ENCODE measurements around the gene RPUSD2.
"Not testable (repeated sequence)": the region's sequence is repeated elsewhere in the genome, so short reads cannot be mapped to it uniquely, and the experiment has no call there.

The RPUSD2 gene

DNA sequence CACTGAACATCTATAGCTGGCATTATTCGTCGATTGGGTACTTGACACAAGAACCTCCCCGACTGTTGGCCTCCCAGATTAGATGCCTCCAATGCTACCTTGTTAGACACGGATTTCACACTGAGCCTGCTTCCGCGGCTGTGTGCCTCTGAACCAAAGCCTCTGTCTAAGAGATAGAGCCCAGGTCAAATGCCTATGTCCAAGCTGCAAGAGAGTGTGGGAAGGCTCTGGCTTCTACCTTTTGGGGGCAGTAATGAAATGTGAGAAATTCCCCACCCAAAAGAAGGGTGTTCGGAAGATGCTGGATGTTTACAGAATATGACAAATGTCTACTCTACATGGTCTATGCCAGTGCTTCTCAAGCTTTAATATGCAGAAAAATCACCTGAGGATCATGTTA, 2.0 kb upstream of the RPUSD2 start:
- no peak for FAIRE-seq

DNA sequence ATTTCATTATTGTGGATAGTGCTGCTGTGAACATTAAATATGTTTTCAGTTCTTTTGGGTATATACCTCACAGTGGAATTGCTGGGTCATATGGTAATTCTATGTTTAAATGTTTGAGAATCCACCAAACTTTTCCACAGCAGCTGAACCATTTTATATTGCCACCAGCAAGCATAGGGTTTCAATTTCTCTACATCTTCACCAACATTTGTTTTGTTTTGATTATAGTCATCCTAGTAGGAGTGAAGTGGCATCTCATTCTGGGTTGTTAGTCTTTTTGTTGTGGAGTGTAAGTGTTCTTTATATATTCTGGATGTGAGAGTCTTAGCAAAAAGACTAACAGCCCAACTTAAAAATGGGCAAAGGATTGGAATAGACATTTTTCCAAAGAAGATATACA, 6.0 kb downstream of the RPUSD2 start:
- no peak for FAIRE-seq

DNA sequence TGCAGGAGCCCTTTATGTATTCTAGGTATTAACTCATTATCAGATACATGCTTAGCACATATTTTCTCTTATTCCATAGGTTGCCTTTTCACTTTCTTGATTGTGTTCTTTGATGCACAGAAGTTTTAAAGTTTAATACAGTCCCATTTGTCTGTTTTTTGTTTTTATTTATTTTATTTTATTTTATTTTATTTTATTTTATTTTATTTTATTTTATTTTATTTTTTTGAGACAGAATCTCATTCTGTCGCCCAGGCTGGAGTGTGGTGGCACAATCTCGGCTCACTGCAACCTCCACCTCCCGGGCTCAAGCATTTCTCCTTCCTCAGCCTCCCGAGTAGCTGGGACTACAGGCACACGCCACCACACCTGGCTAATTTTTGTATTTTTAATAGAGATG, 7.8 kb downstream of the RPUSD2 start:
- FAIRE-seq: not testable (repeated sequence)

DNA sequence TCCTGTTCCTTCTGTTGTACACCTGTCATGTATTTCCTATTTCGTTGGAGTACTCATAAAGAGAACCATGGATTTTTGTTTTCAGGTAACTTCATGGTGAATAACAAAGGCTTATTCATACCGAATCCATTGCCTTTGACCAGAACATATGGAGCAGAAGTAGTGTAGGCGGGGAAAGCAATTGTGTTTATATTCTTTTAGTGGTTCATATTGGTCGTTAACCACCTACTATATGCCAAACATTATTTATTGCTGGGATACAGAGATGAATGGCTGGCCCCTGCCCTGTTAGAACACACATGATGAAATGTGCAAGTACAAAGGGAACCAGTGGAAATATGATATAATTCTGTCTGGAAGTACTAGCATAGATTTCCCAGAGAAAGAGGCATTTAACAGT, 9.8 kb downstream of the RPUSD2 start:
- no peak for FAIRE-seq

DNA sequence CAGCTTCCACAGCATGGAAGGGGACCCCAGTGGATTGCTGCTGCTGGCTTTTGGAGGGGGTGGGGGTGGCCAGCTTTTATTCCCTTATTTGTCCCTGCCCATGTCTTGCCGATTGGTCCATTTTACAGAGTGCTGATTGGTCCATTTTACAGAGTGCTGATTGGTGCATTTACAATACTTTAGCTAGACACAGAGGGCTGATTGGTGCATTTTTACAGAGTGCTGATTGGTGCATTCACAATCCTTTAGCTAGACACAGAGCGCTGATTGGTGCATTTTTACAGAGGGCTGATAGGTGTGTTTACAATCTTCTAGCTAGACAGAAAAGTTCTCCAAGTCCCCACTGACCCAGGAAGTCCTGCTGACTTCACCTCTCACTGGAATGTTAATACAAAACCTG, 12.7 kb downstream of the RPUSD2 start:
- not testable (repeated sequence) for FAIRE-seq

DNA sequence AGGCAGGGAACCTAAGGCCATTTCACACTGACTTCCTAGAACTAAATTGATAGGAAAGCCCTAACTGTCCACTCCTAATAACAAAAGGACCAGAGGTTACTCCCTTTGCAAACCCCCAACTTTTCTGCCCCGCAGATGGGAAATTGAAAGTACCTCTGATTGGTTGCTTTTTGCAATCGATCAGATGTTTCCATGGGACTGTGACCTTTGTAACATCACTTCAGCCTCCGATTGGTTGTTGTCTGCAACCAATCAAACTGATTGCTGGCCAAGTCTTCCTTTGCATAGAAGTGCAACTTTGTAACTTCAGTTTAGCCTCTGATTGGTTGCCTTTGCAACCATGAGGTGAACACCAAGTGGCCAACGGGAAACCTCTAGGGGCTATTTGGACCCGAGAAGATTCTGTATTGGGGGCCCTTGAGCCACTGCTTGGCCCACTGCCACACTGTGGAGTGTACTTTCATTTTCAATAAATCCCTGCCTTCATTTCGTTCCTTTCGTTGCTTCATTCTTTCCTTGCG, 13.7 kb downstream of the RPUSD2 start:
- FAIRE-seq: no peak

DNA sequence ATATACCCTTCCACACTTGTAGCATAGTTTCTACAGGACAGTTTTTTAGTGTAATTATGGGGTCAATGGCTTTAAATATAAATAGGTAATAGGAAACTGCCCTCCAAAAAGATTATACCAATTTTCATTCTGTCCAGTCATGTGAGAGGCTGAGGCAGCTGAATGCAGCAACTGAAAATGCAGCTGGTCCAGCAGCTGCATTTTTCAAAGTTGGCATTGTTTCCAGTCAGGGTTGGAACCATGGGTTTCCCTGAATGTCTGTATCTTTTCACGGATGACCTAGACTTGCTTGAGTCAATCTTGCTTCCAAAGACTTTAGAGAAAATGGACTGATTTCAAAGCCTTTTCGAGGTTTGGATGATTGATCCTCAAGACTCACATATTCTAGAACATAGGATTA, 15.1 kb downstream of the RPUSD2 start:
- no peak for FAIRE-seq

DNA sequence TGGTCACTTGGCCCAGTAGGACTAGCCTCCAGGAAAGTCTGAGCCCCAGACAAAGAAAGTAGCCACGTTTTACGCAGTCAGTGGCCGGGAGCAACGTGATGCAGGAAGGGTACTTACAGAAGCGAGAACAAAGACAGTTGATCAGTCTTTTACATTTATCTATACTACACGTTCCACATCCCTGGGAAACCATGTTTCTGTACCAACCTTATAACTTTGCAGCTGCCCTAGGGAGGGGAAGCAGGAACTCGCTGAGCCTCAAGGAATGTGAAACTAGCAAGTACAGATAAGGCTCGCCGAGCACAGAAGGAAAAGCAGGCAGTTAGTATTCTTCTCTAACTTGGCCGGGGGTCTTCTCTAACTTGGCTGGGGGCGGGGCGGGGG, 21.6 kb downstream of the RPUSD2 start:
- no peak for FAIRE-seq

DNA sequence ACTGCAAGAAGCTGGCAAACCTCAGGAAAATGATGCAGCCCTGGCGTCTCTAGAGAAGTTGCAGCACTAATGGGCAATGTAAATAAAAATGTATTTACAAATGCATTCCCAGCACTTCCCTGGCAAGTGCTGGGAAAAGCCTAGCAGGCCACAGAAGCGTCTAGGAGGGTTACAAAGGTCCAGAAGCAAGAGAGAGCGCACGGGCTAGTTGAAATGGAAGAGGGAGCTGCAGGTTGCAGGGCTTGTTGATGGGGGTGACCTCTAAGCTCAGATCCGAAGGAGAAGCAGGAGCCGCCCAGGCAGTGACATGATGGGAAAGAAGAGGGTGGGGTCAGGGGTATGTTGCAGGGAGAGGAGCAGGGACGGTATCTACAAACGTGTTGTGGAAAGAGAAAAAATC, 22.3 kb downstream of the RPUSD2 start:
- no peak for FAIRE-seq

DNA sequence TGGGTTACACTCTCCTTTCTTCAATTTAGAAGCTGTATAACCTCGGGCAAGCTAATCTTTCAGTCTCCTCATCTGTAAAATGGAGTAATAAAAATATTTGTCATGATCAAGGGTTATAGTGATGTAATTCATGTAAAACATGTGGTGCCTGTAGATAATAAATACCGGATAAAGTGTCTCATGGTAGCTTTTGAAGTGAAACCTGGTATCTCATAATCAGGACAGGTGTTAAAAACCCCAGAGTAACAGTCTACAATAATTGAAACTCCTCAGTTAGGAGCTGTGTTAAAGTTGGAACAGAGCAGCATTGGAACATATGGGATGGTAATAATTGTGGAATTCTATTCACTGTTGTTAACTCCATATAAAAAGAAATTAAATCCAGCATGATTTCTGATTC, 24.1 kb downstream of the RPUSD2 start:
- FAIRE-seq: no peak

DNA sequence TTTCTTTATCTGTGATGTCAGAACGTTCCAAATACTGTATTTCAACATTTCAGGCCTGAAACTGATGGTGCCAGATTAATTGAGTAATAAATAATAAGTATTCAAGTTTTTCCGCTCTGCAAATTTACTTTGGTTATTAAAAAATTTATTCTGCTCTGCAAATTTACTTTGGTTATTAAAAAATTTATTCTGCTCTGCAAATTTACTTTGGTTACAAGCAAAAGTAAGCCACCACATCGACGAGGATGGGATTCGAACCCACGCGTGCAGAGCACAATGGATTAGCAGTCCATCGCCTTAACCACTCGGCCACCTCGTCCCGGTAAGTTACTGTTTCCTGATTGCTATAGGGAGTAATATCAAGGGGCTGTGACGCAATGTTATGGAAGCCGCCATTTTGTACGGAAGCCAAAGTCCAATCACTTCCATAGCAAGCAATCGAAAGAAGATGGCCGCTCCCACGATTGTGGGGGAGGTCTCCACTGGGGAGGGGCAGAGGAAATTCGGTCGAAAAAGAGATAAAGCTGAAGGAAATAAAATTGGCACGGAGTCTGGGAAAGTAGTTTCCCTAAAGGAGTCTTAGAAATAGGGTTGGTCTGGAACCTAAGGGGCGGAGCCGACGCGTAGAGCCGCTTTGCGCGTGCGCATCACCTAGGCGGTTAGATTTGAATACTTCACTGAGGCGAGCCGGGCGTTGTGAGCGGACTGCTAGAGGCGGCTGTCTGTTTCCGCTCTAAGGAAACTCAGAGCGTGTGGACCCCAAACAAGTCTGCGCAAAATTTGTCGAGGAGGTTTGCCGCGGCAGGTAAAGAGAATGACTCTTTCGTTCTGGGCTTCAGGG, 24.7 kb downstream of the RPUSD2 start, which contains the start of gene KNL1:
KNL1 (plus strand) TSS at position 662 of the 841 bp plus-strand sequence. CDS start 8,683 bp downstream, outside the sequence.
- FAIRE-seq: peak; percentile 78

DNA sequence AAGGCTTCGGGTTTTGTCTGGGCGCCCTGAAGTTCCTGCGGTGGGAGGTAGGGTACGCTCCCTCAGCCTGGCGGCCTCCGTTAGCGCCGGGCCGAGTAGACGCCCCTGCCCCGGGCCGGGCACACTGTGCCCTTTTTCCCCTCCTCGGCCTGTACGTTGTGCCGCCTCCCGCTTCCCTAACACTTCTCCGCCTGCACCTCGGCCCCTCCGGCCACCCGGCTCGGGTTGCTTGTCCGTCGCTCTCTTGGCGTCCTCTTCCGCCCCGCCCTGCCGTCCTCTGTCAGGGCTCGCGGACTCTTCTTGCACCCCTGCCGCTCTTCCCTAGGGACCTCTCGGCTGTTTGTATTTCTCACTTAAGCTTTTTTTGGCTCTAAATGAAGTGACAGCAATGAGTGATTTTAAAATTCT, 25.3 kb downstream of the RPUSD2 start:
- no peak for FAIRE-seq

DNA sequence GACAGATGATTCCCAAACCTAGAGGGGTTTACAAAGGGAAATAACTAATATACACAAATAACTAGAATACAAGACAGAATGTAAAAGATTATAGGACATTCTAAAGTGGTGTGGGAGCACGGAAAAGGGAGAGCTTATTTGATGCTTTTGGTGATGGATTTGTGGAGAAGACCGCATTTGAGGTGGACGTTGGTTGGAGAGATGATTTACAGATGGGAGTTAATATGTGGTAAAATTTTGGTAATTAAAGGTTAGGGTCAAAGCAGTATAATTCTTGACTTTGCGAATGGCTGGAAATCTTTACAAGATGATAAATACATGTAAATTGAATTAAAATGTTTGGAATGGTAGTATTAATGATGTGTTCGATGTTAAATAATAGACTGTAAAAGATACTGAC, 26.1 kb downstream of the RPUSD2 start:
- no peak for FAIRE-seq

DNA sequence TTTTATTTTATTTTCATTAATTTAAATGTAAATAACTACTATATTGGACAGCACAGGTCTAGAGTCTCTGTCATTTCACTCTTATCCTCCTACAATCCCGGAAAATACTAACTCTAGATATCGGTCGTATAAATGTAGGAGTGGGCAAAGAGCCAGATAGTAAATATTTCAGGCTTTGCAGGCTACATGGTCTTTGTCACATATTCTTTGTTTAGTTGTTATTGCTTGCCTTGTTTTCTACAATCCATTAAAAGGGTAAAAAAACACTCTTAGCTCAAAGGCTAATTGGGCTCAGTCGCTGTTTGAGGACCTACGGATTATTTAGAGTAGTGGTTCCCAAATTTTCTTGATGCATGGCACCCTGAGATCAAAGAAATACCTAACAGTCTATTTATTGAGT, 26.7 kb downstream of the RPUSD2 start:
- FAIRE-seq: no peak

DNA sequence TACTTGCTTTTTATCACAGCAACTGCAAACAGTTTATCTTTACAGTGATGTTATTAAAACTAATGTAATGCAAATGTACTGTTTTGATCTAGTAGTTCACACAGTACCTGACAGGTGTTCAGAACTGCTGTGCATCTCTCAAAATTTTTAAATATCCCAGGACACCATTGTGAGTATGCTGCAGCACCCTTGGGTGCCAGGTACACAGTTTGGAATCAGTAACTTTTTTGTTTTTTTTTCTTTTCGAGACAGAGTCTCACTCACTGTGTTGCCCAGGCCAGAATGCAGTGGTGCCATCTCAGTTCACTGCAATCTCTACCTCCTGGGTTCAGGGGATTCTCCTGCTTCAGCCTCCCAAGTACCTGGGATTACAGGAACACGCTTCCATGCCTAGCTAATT, 27.9 kb downstream of the RPUSD2 start:
- FAIRE-seq: no peak

DNA sequence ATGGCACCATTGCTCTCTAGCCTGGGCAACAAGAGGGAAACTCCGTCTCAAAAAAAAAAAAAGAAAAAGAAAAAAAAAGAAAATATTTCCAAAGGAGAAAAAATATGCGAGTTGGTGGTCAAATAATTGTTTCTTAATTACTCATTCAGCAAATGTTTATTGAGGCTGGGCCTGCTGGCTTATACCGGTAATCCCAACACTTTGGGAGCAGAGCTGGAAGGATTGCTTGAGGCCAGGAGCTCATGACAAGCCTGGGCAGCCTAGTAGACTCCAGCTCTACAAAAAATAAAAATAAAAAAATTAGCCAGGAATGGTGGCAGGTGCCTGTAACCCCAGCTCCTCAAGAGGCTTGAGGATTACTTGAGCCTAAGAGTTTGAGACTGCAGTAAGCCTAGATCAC, 29.0 kb downstream of the RPUSD2 start:
- no peak for FAIRE-seq

DNA sequence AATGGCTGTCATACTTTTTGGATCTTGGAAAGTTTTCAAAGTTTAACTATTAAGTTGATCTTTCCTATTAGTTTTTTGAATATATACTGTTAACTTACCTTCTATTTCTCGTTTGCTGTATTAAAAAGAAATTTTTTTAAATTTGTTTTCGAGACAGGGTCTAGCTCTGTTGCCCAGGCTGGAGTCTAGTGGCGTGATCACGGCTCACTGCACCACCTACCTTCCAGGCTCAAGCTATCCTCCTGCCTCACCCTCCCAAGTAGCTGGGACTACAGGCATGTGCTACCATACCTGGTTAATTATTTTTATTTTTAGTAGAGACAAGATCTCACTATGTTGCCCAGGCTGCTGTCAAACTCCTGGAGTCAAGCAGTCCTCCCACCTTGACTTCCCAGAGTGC, 29.6 kb downstream of the RPUSD2 start:
- FAIRE-seq: no peak

DNA sequence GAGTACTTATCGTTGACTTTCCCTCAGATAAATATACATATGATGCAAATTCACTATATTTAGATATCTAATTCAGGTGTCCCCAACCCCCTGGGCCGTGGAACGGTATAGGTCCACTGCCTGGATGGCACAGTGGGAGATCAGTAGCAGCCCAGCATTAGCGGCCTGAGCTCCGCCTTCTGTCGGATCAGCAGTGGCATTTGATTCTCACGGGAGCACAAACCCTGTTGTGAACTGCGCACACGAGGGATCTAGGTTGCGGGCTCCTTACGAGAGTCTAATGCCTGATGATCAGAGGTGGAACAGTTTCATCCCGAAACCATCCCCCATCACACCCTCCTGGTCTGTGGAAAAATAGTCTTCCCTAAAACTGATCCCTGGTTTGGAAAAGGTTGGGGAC, 31.9 kb downstream of the RPUSD2 start:
- FAIRE-seq: no peak

DNA sequence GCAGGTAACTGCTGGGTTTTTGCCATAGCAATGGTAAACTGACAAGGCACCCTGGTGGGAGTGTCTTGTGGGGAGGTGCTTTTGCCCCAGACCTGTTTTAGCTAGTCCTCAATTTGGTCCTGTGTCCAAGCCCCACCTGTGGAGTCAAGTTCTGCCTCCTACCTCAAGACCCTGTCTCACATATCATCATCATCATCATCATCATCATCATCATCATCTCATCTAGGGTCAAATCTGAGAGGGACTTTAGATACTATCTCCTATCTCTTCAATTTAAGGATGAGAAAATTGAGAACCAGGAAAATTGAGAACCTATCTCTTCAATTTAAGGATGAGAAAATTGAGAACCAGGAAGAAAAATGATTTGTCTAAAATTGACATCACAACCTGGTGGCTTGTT, 34.8 kb downstream of the RPUSD2 start:
- FAIRE-seq: no peak

DNA sequence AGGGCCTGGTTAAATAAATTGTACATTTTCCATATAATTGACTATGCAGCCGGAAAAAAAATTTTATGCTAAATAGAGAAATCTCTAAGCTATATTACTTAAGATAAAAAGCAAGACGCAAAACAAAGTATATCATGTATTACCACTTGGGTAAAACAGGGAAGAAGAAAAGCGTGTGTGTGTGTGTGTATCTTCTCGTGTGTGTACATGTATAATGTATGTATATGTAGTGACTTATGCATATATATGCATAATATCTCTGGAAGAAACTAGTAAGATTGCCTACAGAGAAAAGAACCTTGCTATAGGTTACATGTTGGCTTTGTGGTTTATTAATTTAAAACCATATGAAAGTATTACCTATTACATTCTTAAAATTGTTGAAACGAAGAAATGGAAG, 44.0 kb downstream of the RPUSD2 start:
- no peak for FAIRE-seq

DNA sequence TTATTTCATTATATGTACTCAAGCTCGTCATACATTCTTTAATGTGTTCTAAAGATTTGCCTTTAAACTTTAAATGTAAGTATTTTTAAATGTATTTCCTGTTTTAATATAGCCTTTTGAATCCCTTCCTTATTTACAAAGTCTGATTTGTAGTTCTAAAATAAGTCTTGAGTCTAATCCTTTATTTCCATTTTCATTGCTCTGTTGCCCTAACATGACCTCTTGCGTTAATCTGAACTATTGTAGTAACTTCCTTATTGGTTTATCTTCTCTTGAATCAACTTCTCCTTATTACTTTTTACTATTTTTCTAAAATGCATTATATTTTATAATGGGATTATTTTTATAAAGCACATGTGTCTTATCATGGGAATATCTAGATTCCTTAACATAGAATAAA, 48.9 kb downstream of the RPUSD2 start:
- FAIRE-seq: peak; percentile 54

DNA sequence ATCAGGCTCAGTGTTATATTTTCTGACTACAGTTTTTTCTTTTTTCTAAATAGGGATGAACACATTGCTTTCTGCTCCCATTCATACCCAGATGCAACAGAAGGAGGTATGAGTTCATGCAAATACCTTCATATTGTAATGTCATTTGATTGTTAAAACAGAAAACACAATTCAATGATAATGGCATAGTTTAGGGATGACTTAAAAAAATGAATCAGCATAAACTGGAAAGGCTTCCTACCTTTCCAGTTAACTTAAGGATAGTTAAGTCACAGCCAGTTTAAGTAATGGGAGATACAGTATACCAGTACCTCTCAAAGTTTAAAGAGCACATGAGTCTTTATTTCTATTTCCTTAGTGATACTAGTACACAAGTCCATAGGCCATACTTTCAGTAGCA, 49.8 kb downstream of the RPUSD2 start:
- FAIRE-seq: no peak

DNA sequence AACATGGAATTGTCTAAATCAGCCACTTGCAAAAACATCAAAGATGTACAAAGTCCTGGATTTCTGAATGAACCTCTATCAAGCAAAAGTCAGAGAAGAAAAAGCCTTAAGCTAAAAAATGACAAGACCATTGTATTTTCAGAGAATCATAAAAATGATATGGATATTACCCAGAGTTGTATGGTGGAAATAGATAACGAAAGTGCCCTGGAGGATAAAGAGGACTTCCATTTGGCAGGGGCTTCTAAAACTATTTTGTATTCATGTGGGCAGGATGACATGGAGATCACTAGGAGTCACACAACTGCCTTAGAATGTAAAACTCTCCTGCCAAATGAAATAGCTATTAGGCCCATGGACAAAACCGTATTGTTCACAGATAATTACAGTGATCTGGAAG, 54.3 kb downstream of the RPUSD2 start:
- no peak for FAIRE-seq

All from TTC549 (cell line).